ENCODE data around the gene SLC25A39. TPM values are rescaled to one million over a fixed set of nuclear protein-coding genes. Genes with fewer than 3 reads are reported as not detected.

Gene SLC25A39
- total and polyA plus RNA-seq, 2 donors (not counting 3 experiments of a cell fraction or from before 2014, with no cell fraction given): 88.5 to 151 TPM

- TF ChIP-seq FOS (IDR thresholded peaks at IDR 0.05; ENCODE audit: borderline replicate concordance, insufficient read depth, low read length) (no peak), MYC (IDR thresholded peaks at IDR 0.05; ENCODE audit: low read depth, low read length) (no peak), JUN (IDR thresholded peaks at IDR 0.05; ENCODE audit: borderline replicate concordance, insufficient read depth, insufficient read length, low read depth) (no peak), POLR2AphosphoS5 (IDR thresholded peaks at IDR 0.05; ENCODE audit: insufficient read depth, low read depth, low read length) (no peak), GATA2 (IDR thresholded peaks at IDR 0.05; ENCODE audit: insufficient read depth, insufficient read length, low read depth, low read length) (no peak), EZH2 (IDR thresholded peaks at IDR 0.05; ENCODE audit: borderline replicate concordance, low read depth, low read length, severe bottlenecking) (no peak), POLR2A (IDR thresholded peaks at IDR 0.05; ENCODE audit: low read depth, low read length) (no peak)
- TF ChIP-seq, protein P1, sequence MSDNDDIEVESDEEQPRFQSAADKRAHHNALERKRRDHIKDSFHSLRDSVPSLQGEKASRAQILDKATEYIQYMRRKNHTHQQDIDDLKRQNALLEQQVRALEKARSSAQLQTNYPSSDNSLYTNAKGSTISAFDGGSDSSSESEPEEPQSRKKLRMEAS (IDR thresholded peaks at IDR 0.05; ENCODE audit: insufficient read depth, insufficient read length): no peak
- TF ChIP-seq, protein P2, sequence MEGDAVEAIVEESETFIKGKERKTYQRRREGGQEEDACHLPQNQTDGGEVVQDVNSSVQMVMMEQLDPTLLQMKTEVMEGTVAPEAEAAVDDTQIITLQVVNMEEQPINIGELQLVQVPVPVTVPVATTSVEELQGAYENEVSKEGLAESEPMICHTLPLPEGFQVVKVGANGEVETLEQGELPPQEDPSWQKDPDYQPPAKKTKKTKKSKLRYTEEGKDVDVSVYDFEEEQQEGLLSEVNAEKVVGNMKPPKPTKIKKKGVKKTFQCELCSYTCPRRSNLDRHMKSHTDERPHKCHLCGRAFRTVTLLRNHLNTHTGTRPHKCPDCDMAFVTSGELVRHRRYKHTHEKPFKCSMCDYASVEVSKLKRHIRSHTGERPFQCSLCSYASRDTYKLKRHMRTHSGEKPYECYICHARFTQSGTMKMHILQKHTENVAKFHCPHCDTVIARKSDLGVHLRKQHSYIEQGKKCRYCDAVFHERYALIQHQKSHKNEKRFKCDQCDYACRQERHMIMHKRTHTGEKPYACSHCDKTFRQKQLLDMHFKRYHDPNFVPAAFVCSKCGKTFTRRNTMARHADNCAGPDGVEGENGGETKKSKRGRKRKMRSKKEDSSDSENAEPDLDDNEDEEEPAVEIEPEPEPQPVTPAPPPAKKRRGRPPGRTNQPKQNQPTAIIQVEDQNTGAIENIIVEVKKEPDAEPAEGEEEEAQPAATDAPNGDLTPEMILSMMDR (IDR thresholded peaks at IDR 0.05; ENCODE audit: extremely low read depth in 1 of 2, insufficient read depth in 1 of 2, low read depth in 1 of 2, low read length in 2 of 2): no peak
- intact Hi-C loops (cut with micrococcal nuclease) (loop anchor here (1.0 to 2.0 kb wide), 4 partner anchors 45 to 114 kb away; no protein-coding TSS in a partner anchor), dilution Hi-C loops (cut with MboI; ENCODE audit: extremely low pct_ligation_motif_present, low sequenced_read_pairs) (no loop called here)
- no peak for DNase-seq (ENCODE audit: low read depth, low spot score)
- POLR2A ChIA-PET: interaction anchor here (0.6 kb wide), 1 partner anchor 16 kb away, joined by 6 read pairs; the partner anchor contains the start of gene RUNDC3A
- no peak for FAIRE-seq
- Histone ChIP-seq H3K27me3 (ENCODE audit: control insufficient read depth in 2 of 2, insufficient read depth in 2 of 2, low read length in 2 of 2) (no peaks in the 10 kb centered on the region), H3K79me2 (ENCODE audit: control insufficient read depth, insufficient read depth, low read length) (peaks cover 7% of the 10 kb centered on the region), H2AFZ (ENCODE audit: low read depth, low read length) (peak overlapping the region; percentile 54), H3K27ac (ENCODE audit: insufficient read depth, low read depth, low read length) (peak overlapping the region; percentile 43), H3K4me2 (ENCODE audit: insufficient read depth, low read length) (peak overlapping the region; percentile 49), H4K20me1 (replicated peaks; ENCODE audit: control insufficient read depth, extremely low read depth, insufficient read depth, low read length) (no peaks in the 10 kb centered on the region), H3K36me3 (ENCODE audit: control insufficient read depth in 2 of 2, extremely low read depth in 1 of 2, insufficient read depth in 2 of 2, low read length in 2 of 2) (peaks cover 3 to 26% of the 10 kb centered on the region in 2 experiments), H3K4me1 (ENCODE audit: control insufficient read depth, extremely low read depth, insufficient read depth, low read length) (peaks cover 9% of the 10 kb centered on the region), H3K9ac (replicated peaks; ENCODE audit: extremely low read depth, insufficient read depth, low read length) (peak overlapping the region; percentile 74), H3K4me3 (replicated peaks in 1 of 3; ENCODE audit: insufficient read depth in 1 of 3, low read depth in 1 of 3, low read length in 3 of 3) (peak overlapping the region; percentile 13 to 79 (median 52)), H3K9me1 (replicated peaks; ENCODE audit: control insufficient read depth, extremely low read depth, insufficient read depth, low read length) (no peaks in the 10 kb centered on the region), H3K9me3 (replicated peaks; ENCODE audit: control insufficient read depth, insufficient read depth, low read length) (no peaks in the 10 kb centered on the region)
- BruUV-seq (replicated peaks): no TSS peak
- CTCF ChIA-PET: interaction anchor here (1.3 to 4.9 kb wide), 4 partner anchors 105 to 199 kb away, joined by 4 to 68 read pairs (median 20); partner anchors contain the start of gene UBTF
Observed at GRCh38 chr17:44324092-44324570, 492 bp downstream of the SLC25A39 start.
